GM12872 (cell line): ENCODE measurements around the gene PAOX.

Source experiments
- TF ChIP-seq, protein P1 (sequence below): IDR thresholded peaks from 3 replicates; pipeline ENCODE4 v1.5.1; 2011; ENCODE audit warnings: low read depth, mild to moderate bottlenecking, low read length, moderate library complexity; ENCODE audit not compliant: insufficient read depth

Gene PAOX

GRCh38 chr10:133372507-133372906 lies 6.6 kb upstream of the PAOX start:
- TF ChIP-seq, protein P1, sequence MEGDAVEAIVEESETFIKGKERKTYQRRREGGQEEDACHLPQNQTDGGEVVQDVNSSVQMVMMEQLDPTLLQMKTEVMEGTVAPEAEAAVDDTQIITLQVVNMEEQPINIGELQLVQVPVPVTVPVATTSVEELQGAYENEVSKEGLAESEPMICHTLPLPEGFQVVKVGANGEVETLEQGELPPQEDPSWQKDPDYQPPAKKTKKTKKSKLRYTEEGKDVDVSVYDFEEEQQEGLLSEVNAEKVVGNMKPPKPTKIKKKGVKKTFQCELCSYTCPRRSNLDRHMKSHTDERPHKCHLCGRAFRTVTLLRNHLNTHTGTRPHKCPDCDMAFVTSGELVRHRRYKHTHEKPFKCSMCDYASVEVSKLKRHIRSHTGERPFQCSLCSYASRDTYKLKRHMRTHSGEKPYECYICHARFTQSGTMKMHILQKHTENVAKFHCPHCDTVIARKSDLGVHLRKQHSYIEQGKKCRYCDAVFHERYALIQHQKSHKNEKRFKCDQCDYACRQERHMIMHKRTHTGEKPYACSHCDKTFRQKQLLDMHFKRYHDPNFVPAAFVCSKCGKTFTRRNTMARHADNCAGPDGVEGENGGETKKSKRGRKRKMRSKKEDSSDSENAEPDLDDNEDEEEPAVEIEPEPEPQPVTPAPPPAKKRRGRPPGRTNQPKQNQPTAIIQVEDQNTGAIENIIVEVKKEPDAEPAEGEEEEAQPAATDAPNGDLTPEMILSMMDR = no peak

GRCh38 chr10:133373174-133374090 lies 5.6 kb upstream of the PAOX start, which contains the start of gene ECHS1:
Gene ECHS1 (minus strand): TSS chr10:133373354. CDS start chr10:133373333, 21 bp downstream.
- TF ChIP-seq, protein P1 = no peak

DNA sequence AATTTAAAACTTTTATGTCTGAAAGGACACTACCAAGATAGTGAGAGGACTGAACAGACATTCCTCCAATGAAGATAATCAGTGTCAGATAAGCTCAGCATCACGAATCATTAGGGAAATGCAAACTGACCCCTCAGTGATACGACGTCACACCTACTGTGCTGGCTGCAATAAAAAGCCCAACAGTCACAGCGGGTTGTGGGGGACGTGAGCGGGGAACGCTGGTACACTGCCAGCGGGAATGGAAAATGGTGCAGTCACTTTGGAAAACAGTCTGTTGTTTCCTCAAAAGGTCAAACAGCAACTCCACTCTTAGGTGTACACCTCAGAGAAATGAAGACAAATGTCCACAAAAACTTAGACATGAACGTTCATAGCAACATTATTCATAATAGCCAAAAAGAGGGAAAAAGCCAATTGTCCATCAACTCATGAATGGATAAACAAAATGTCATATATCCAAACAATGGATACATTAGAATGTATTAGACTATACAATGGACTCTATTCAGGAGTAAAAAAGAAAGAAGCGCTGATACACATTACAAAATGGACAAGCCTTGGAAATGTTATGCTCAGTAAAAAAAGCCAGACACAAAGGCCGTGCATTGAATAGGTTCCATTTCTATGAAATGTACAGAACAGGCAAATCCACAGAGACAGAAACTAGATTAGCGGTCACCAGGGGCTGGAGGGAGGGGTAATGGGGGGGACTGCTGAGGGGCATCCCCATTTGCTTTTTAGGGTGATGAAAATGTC lies 3.5 kb upstream of the PAOX start:
- TF ChIP-seq, protein P1 = no peak

- TF ChIP-seq, protein P1 = no peak
Measured at GRCh38 chr10:133377025-133377817, 1.8 kb upstream of the PAOX start.

DNA sequence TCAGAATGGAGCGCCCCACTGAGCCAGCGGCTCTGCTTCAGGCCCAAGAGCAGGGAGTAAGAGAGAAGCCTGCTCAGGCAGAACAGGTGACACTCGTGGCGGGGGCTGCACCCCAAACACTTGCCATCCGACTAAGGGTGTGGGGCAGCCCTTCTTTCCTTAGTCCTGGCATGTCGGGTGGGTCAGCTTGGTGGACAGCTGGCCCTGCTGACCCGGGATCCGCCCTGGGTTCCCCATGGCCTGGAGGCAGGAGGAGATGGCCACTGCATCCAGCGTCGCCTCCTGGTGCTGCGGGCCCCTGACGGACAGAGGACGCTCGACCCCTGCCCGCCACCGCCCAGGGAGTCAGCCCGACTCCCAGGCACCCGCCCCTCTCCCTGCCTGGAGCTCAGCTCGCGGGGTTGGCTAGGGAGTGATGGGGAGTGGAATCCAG lies 1.2 kb upstream of the PAOX start:
- TF ChIP-seq, protein P1 = no peak

DNA sequence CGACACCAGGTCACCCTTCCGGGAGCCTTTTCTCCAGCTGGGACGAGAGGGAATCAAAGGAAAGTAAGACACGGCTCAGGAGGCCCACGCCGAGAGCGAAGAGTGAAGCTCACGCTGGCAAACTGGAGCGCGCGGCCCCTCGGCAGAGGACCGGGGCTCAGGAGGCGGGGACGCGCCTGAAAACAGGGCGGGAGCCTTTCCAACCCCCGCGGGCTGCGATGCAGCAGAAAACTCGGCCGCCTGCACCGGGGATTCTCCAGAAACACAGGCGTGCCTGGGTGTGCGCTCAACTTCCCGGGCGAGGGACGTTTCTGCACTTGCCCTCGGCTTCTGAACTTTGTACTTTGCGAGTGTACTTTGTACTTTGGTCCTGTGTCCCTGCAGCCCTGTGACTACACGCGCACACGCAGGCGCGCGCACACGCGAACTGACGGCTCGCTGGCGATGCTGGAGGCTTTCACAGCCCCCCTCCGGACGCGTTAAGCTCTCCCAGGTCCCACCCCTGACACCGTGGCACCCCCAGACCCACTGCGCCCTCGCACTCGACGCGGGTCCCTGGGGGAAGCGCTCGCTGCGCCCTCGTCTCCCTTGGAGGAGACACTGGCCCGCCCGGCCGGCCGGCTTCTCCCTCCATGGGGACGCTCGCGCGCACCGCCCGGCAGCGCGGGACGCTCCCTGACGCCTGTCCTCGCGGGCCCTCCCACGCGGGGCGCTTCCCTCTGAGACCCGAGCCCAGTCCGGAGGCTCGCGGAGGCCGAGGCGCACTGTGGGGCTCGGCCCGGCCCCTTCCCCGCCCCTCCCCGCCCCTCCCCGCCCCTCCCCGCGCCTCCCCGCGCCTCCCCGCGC lies 588 bp upstream of the PAOX start:
- TF ChIP-seq, protein P1 = no peak
